Stimulated activated CD4-positive, alpha-beta T cell treated with anti-CD3 and anti-CD28 coated beads, Interleukin-1b, Interleukin-23, amount 100 ng/mL, for 4 hours (primary cell): ENCODE measurements around the gene CCL18.
"Not testable (repeated sequence)": the region's sequence is repeated elsewhere in the genome, so short reads cannot be mapped to it uniquely, and the experiment has no call there.

ENCODE experiments used
- DNase-seq, 2 donors: peaks; one replicate each; pipeline ENCODE4 v3.0.0-alpha.2; 2020; ENCODE audit warnings: low read depth in 2 of 2

Gene CCL18

DNA sequence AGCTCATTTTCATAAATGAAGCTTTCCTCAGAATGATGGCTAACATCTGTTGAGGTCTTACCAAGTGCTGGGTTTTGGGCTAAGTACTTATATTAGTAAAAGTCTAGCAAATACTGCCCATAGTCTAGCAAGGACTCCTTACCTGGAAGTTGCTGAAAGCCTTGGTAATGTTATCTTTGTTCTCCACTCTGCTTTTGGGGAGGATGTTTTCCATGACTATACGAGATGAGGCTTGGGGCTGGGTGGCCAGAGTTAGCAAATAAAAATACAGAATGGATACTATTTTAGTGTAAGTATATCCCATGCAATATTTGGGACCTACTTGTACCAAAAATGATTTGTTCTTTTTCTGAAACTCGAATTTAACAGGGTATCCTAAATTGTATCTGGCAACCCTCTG lies 7.7 kb downstream of the CCL18 start:
- DNase-seq, result no peak

DNA sequence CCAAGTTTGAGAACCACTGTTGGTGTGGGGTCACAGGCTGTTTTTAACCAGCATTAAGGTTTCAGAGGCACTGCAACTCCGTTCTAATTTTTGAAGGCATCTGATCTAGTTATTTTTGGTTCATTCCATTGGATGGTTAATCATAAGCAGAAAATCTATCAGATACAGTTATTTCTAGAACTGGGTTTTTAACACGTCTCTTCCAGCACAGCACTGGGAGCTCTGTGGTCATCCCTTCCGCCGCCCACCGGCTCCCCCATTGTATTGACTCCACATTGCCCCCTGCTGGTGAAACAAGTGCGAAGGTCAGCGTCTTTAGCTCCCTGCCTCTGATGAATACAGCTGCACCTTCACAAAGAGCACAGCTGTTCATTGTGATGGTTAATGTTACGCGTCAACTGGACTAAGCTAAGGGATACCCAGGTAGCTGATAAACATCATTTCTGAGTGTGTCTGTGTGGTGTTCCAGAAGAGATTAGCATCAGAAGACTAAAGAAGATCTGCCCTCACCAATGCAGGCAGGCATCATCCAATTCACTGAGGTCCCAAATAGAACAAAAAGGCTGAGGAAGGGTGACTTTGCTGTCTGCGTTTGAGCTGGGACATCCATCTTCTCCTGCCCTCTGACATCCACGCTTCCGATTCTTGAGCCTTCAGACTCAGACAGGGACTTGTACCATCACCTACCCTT lies 8.5 kb downstream of the CCL18 start:
- DNase-seq, result peak; percentile 38 to 52

DNA sequence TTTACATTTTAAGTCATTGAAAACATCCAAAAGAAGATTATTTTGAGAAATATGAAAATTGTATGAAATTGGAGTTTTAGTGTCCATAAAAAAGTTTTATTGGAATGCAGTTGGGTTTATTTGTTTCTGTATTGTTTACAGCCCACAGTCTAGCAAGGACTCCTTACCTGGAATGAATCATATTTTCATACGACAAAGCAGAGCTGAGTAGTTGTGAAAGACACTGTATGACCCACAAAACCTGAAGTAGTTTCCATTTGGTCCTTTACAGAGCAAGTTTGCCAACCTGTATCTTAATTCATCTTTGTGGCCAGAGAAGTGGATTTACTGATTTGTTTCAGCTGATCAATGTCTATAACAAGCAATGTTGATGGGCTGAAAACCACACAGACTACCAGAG lies 10.3 kb downstream of the CCL18 start:
- no peak for DNase-seq

DNA sequence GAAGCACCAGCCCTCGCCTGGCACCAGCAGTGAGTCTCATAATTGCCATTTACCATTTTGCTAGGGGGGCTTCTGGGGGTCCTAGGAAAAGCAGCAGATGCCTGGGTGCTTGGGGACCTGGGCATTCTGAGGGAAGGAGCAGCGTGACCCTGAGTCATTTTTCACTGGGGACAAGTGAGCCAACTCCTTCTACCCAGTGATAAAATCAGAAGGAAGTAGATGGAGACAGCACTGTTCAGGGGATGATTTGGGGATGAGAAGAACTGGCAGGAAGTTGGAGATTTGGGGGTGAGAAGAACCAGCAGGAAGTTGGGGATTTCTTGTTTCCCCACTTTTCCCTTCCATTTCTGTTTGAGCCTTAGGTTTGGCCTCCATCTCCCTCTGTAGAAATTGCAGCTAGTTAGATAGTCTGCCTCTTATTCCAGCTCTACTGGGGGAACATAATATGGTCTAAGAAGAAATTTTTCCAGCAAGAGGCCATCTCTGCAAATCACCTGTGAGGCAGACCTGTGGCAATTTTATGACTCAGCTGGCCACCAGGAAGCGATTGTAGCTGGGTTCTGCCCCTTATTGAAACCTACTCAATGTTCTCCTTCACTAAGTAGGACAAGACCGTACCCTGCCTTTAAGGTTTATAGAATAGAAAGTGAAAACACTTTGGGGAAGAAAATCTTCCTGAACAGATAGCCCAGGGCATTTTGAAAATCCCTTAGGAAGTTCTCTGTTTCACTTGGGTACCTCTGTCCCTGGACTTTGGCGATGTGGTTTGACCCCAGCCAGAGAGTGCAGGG lies 17.8 kb downstream of the CCL18 start:
- not testable (repeated sequence) for DNase-seq

DNA sequence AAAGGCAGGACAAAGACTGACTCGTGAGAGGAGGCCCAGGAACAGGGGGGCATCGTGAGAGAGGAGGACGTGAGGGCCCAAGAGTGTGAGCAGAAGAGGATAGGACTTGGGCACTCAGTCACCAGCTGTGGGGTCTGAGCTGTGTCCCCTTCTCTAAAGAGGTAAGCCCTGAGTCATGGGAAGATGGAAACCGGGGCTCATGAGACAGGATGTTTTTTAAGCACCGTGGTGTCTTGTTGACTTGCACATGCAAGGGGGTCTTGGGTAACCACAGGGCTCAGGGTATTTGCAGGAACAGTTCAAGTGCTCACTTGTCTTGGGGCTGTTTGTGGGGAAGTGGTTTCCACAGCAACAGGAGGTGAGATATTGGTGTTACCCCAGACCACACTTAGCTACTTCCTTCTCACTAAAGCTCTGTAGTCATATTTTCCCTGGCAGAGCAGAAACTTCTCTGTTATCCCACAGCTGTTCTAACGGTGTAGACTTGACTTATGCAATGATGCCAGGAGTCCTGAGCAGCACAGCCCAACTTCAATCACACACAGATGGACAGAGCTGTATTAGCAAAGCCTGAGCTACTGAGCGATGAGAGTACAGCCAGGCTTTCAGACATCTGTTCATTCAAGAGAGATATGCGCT lies 18.5 kb downstream of the CCL18 start:
- DNase-seq, result not testable (repeated sequence)

GRCh38 chr17:36083691-36084090 lies 19.6 kb downstream of the CCL18 start:
- not testable (repeated sequence) for DNase-seq

DNA sequence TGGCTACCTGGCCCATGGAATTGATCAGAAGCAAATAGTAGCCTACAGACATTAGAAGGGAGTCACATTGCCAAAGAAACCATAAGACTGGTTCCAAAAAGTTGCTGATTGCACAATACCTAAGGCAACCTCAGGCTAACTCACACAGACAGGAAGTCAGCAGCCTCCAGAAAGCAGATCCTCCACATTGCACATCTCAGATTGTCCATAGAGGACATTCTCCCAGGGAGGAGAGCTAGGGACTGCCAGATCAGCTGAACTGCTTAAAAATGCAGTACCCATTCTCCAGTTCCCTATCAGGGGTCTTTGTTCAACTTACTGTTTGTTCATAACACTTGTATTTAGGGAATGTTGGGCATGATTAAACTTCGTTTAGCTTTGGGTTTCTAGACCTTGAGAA lies 21.7 kb downstream of the CCL18 start:
- no peak for DNase-seq

GRCh38 chr17:36086791-36087190 lies 22.7 kb downstream of the CCL18 start:
- DNase-seq, result no peak

GRCh38 chr17:36087471-36087870 lies 23.4 kb downstream of the CCL18 start:
- DNase-seq, result not testable (repeated sequence)

DNA sequence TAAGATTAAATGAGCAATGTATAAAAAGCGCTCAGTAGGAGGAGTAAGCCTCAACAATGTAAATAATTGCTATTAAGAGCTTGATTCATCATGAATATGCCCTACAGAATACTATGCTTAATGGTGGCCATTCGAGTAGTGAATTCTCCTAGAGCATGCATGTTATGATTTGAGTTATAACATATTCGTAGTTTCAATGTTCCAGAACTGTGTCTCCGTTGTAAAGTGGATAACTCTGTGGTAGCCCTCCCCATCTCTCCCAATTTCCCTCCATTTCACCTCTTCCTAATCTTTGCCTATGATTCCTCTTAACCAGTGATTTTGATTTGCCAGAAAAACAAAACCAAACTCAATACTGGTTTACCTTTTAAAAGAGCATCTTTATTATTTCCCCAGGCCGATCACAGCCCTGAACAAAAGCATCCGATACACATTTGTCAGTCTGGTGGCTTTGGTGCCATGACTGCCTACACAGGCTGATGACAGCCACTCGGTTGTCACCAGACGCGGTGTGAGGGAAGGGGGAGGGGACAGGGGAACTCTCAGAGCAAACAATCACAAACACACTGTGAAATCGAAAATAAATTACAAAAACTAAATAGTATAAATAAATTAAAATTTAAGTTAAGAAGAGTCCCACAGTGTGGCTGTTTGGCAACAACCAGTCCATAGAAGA lies 24.0 kb downstream of the CCL18 start:
- not testable (repeated sequence) for DNase-seq

- DNase-seq, result no peak
Observed at GRCh38 chr17:36088670-36089338, 24.7 kb downstream of the CCL18 start.

GRCh38 chr17:36089339-36089865 lies 25.3 kb downstream of the CCL18 start:
- DNase-seq, result no peak

DNA sequence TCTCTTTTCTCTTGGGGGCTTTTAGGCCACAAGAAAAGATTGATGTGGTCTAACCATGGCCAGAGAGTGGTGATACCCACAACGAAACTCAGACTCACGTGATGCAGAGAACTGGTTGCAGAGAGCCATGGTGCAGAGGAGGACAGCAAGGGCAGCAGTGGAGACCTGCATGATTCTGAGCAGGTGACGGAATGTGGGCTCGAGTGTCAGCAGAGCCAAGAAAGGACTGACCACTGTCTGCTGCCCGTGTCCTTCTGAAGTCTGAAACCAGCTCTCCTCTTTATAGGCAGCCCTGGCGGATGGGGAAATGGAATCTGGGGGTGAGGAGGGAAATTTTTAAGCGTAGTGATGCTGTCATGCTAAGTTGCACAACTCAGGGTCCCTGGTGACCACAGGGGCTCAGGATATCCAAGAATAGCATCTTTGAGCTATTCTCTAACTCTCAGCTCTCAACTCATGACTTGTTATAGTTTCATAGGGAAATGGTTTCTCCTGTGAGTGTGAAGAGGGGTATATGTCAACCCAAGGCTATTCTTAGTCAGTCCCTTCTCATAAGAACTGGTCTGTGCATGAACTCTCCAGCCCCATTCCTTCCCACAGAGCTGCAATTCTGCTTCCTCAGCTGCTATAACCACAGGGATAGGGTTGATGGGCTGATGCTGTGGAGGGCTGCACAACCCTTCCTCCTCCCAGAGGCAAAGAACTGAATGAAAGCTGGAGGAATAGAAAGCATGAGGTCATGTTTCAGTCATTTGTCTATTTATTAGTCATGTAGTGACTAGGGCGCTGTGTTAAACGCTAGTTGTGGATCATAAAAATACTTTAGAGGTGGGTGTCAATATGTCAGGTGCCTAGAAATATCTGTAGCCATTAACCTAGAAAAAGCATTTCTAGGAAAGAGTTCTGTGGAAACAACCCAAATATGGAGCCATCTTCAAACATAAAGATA lies 26.1 kb downstream of the CCL18 start, which contains the start of gene CCL3:
TSS of gene CCL3 (minus strand) at position 256 of the 949 bp plus-strand sequence. CDS start at position 171, 85 bp downstream.
- DNase-seq, result no peak

- DNase-seq, result no peak
Observed at GRCh38 chr17:36092230-36092629, 28.2 kb downstream of the CCL18 start.

GRCh38 chr17:36092715-36093114 lies 28.6 kb downstream of the CCL18 start:
- DNase-seq, result not testable (repeated sequence)

- DNase-seq, result no peak
Observed at GRCh38 chr17:36094232-36094631, 30.2 kb downstream of the CCL18 start.

GRCh38 chr17:36094746-36095145 lies 30.7 kb downstream of the CCL18 start:
- no peak for DNase-seq

DNA sequence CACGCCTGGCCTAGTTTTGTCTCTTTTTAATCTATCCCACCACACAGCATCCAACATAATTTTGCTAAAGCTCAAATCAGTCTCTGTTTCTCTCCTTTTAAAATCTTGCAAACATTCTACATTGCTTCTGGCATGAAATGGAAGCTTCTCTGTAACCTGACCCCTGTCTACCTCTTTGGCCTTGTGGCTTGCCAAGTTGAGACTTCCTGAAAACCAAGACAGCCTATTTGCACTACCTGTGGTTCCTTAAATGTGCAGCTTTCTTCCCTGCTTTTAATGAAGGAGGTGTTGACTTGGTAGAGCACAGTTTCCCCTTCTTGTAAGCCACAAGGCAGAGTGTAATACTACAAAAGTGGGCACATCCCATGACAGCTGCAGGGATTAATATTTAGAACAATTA lies 31.9 kb downstream of the CCL18 start:
- DNase-seq, result no peak

DNA sequence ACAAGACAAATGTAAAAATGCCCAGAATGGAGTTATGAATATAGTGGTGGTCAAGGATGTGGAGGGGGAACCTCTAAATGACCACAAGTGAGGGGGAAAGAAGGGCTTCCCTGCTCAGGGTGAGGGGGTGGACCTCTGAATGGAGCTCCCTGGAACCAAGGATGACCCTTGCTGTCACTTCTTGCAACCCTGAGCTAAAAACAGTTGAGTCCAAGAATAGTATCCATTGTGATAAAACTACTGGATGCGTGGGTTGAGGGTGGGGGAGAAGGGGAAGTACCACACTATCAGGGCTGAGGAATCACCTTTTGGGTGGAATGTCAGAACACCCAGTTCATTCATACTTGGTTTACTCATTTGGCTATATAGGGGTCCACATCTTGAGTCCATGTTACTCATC lies 34.9 kb downstream of the CCL18 start:
- not testable (repeated sequence) for DNase-seq

- not testable (repeated sequence) for DNase-seq
Observed at GRCh38 chr17:36103401-36103975, 39.4 kb downstream of the CCL18 start, which contains the start of gene CCL4. CCL4 (plus strand) TSS chr17:36103827; CDS start chr17:36103906, 79 bp downstream.
